GM23338 (cell line): ENCODE results near the gene PHF24. TPM values are rescaled to one million over a fixed set of nuclear protein-coding genes. Genes with fewer than 3 reads are reported as not detected.

Experiments
- ATAC-seq: fragments of 200-7000 bp; cut with Tn5 transposase; 3 replicates; pipeline ENCODE4 v1.9.1; 2020
- DNase-seq: peaks from one replicate; pipeline ENCODE4 v3.0.0-alpha.2; 2015; ENCODE audit warnings: low spot score
- H2AFZ ChIP-seq: fragments of 200-600 bp; sonication (generic); 2 replicates; pipeline ENCODE4 v1.8.0; 2016; ENCODE audit warnings: antibody characterized with exemption, mild to moderate bottlenecking, moderate library complexity
- H3F3A ChIP-seq: fragments of 200-600 bp; sonication (generic); replicated peaks from 2 replicates; pipeline ENCODE4 v1.8.0; 2017; ENCODE audit warnings: antibody characterized with exemption, mixed run types, low read depth
- H3K27ac ChIP-seq: fragments of 200-600 bp; sonication (generic); 2 replicates; pipeline ENCODE4 v1.6.1; 2016; ENCODE audit warnings: low read depth
- H3K27me3 ChIP-seq: fragments of 200-600 bp; sonication (generic); 2 replicates; pipeline ENCODE4 v1.8.0; 2016; ENCODE audit warnings: mild to moderate bottlenecking, mixed run types, moderate library complexity; ENCODE audit not compliant: insufficient read depth
- H3K36me3 ChIP-seq: fragments of 200-600 bp; sonication (generic); 2 replicates; pipeline ENCODE4 v1.8.0; 2016; ENCODE audit warnings: mild to moderate bottlenecking; ENCODE audit not compliant: insufficient read depth
- H3K4me1 ChIP-seq: fragments of 200-600 bp; sonication (generic); 2 replicates; pipeline ENCODE4 v1.8.0; 2016; ENCODE audit warnings: mild to moderate bottlenecking, moderate library complexity; ENCODE audit not compliant: insufficient read depth
- H3K4me2 ChIP-seq: fragments of 200-600 bp; sonication (generic); 2 replicates; pipeline ENCODE4 v1.7.1; 2017; ENCODE audit warnings: mixed run types
- H3K4me3 ChIP-seq: fragments of 200-600 bp; sonication (generic); 2 replicates; pipeline ENCODE4 v1.6.1; 2016; ENCODE audit warnings: mixed run types
- H3K79me2 ChIP-seq: fragments of 200-600 bp; sonication (generic); replicated peaks from 2 replicates; pipeline ENCODE4 v1.8.0; 2017; ENCODE audit warnings: mild to moderate bottlenecking; ENCODE audit not compliant: insufficient read depth
- H3K9me2 ChIP-seq: fragments of 200-600 bp; sonication (generic); 2 replicates; pipeline ENCODE4 v1.8.0; 2017; ENCODE audit not compliant: insufficient read depth
- H4K20me1 ChIP-seq: fragments of 200-600 bp; sonication (generic); replicated peaks from 2 replicates; pipeline ENCODE4 v1.8.0; 2017; ENCODE audit warnings: mild to moderate bottlenecking; ENCODE audit not compliant: insufficient read depth
- H3K27ac Mint-ChIP-seq: 2 replicates; pipeline ENCODE4 v1.8.0; 2020; ENCODE audit warnings: inconsistent platforms, mild to moderate bottlenecking, moderate library complexity, mixed read lengths
- H3K27me3 Mint-ChIP-seq: 3 replicates; pipeline ENCODE4 v1.8.0; 2022; ENCODE audit warnings: low read depth, mild to moderate bottlenecking, moderate library complexity, mixed read lengths, inconsistent platforms; ENCODE audit not compliant: insufficient read depth, poor library complexity
- H3K36me3 Mint-ChIP-seq: 3 replicates; pipeline ENCODE4 v1.8.0; 2021; ENCODE audit warnings: low read depth, mild to moderate bottlenecking, inconsistent platforms, moderate library complexity, mixed read lengths
- H3K4me1 Mint-ChIP-seq: 3 replicates; pipeline ENCODE4 v1.8.0; 2020; ENCODE audit warnings: mild to moderate bottlenecking, inconsistent platforms, mixed read lengths
- H3K4me3 Mint-ChIP-seq: 3 replicates; pipeline ENCODE4 v1.8.0; 2021; ENCODE audit warnings: moderate library complexity, mild to moderate bottlenecking, inconsistent platforms, mixed read lengths
- H3K9me3 Mint-ChIP-seq: 3 replicates; pipeline ENCODE4 v1.8.0; 2020; ENCODE audit warnings: moderate library complexity, mild to moderate bottlenecking, inconsistent platforms, mixed read lengths
- CREB1 ChIP-seq: fragments of 250-450 bp; sonication (Bioruptor Pico); IDR thresholded peaks from 2 replicates; pipeline ENCODE4 v1.5.0; 2020; ENCODE audit warnings: low read depth, mild to moderate bottlenecking, moderate library complexity
- ETS1 ChIP-seq: IDR thresholded peaks from 2 replicates; pipeline ENCODE4 v1.6.1; 2016; ENCODE audit warnings: antibody characterized with exemption
- EZH2 ChIP-seq: fragments of 200-600 bp; sonication (generic); IDR thresholded peaks from one replicate; pipeline ENCODE4 v1.8.0; 2017; ENCODE audit warnings: antibody characterized with exemption, mild to moderate bottlenecking, low read depth; ENCODE audit not compliant: unreplicated experiment
- EZH2phosphoT487 ChIP-seq: fragments of 200-600 bp; sonication (generic); IDR thresholded peaks from one replicate; pipeline ENCODE4 v1.8.1; 2018; ENCODE audit warnings: antibody characterized with exemption; ENCODE audit not compliant: unreplicated experiment
- JUNB ChIP-seq: IDR thresholded peaks from one replicate; pipeline ENCODE4 v1.6.1; 2016; ENCODE audit warnings: antibody characterized with exemption; ENCODE audit not compliant: unreplicated experiment
- NANOG ChIP-seq: IDR thresholded peaks from 2 replicates; pipeline ENCODE4 v1.6.1; 2016; ENCODE audit warnings: antibody characterized with exemption, borderline replicate concordance
- POLR2AphosphoS5 ChIP-seq: IDR thresholded peaks from 2 replicates; pipeline ENCODE4 v1.6.1; 2016; ENCODE audit warnings: antibody characterized with exemption, low read depth
- ZNF114 ChIP-seq: fragments of 250-450 bp; sonication (Bioruptor Pico); IDR thresholded peaks from 2 replicates; pipeline ENCODE4 v1.5.0; 2020; ENCODE audit warnings: mild to moderate bottlenecking, moderate library complexity
- ZNF331 ChIP-seq: fragments of 250-450 bp; sonication (Bioruptor Pico); IDR thresholded peaks from 2 replicates; pipeline ENCODE4 v1.5.0; 2020; ENCODE audit warnings: low read depth, mild to moderate bottlenecking, moderate library complexity
- polyA plus RNA-seq: library from polyadenylated mRNA; unstranded; fragments of >200 nt; fragmentation: Nextera tagmentation; extraction: Ambion mirVana; gene quantifications from 2 replicates; pipeline ENCODE4 v1.2.1, GENCODE V29; 2016
- total RNA-seq: library from RNA; depleted of rRNA; stranded (reverse); fragments of >200 nt; shearing (Covaris generic); gene quantifications from 2 replicates; pipeline ENCODE4 v1.2.3, GENCODE V29; 2014
- TF ChIP-seq, protein P1 (sequence below): IDR thresholded peaks from one replicate; pipeline ENCODE4 v1.6.1; 2018; ENCODE audit warnings: antibody characterized with exemption; ENCODE audit not compliant: unreplicated experiment
- TF ChIP-seq, protein P2 (sequence below), 2 experiments: fragments of 200-600 bp in 1 of 2; sonication (generic) in 1 of 2; conservative IDR thresholded peaks; 2 replicates each; pipeline versions ENCODE4 v1.5.1 to v1.6.1; 2016 to 2017; ENCODE audit warnings: antibody characterized with exemption in 2 of 2, low read depth in 2 of 2, mild to moderate bottlenecking in 2 of 2, moderate library complexity in 1 of 2

PHF24 gene
- total and polyA plus RNA-seq, 2 experiments from 2014 or later, result 0.05 to 0.14 TPM

GRCh38 chr9:34989946-34990635 lies 32.0 kb downstream of the PHF24 start:
- Histone ChIP-seq H3K27me3 (no peaks in the 10 kb centered on the region), H4K20me1 (no peaks in the 10 kb centered on the region), H3K4me1 (peaks cover 56% of the 10 kb centered on the region), H3K79me2 (peaks cover 5% of the 10 kb centered on the region; the same call in 1 of the 2 replicates), H3K4me2 (peak overlapping the region; percentile 96), H2AFZ (no peak overlapping the region), H3F3A (no peaks in the 10 kb centered on the region; the same call in none of the 2 replicates), H3K36me3 (no peaks in the 10 kb centered on the region), H3K4me3 (peak overlapping the region; percentile 85), H3K9me2 (no peaks in the 10 kb centered on the region), H3K27ac (peak overlapping the region; percentile 90)
- TF ChIP-seq NANOG (no peak), CREB1 (0 out of 2 replicates have a peak, but pooled peaks have one; percentile 18), POLR2AphosphoS5 (peak; percentile 31; the same call in 1 of the 2 replicates), ETS1 (no peak), EZH2phosphoT487 (no peak), ZNF114 (CRISPR knock-in tag) (no peak), ZNF331 (CRISPR knock-in tag) (no peak)
- TF ChIP-seq, protein P1, sequence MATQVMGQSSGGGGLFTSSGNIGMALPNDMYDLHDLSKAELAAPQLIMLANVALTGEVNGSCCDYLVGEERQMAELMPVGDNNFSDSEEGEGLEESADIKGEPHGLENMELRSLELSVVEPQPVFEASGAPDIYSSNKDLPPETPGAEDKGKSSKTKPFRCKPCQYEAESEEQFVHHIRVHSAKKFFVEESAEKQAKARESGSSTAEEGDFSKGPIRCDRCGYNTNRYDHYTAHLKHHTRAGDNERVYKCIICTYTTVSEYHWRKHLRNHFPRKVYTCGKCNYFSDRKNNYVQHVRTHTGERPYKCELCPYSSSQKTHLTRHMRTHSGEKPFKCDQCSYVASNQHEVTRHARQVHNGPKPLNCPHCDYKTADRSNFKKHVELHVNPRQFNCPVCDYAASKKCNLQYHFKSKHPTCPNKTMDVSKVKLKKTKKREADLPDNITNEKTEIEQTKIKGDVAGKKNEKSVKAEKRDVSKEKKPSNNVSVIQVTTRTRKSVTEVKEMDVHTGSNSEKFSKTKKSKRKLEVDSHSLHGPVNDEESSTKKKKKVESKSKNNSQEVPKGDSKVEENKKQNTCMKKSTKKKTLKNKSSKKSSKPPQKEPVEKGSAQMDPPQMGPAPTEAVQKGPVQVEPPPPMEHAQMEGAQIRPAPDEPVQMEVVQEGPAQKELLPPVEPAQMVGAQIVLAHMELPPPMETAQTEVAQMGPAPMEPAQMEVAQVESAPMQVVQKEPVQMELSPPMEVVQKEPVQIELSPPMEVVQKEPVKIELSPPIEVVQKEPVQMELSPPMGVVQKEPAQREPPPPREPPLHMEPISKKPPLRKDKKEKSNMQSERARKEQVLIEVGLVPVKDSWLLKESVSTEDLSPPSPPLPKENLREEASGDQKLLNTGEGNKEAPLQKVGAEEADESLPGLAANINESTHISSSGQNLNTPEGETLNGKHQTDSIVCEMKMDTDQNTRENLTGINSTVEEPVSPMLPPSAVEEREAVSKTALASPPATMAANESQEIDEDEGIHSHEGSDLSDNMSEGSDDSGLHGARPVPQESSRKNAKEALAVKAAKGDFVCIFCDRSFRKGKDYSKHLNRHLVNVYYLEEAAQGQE, result no peak
- ATAC-seq (peak; percentile 15), DNase-seq (peak; percentile 95)
- H3K9me3 Mint-ChIP-seq, result no peaks in the 10 kb centered on the region; the same call in 1 of the 3 replicates
- peak overlapping the region; percentile 88 for H3K4me3 Mint-ChIP-seq
- peaks cover 15% of the 10 kb centered on the region for H3K27me3 Mint-ChIP-seq
- H3K27ac Mint-ChIP-seq, result peak overlapping the region; percentile 97
- peaks cover 64% of the 10 kb centered on the region for H3K4me1 Mint-ChIP-seq
- H3K36me3 Mint-ChIP-seq, result peaks cover 24% of the 10 kb centered on the region

- peaks cover 65% of the 10 kb centered on the region for H3K4me1 Mint-ChIP-seq
- ATAC-seq, result peak; percentile 0; the same call in 2 of the 3 replicates
- peak overlapping the region; percentile 97 for H3K27ac Mint-ChIP-seq
- peak overlapping the region; percentile 88 for H3K4me3 Mint-ChIP-seq
- peaks cover 33% of the 10 kb centered on the region for H3K36me3 Mint-ChIP-seq
- Histone ChIP-seq H3K4me1 (peaks cover 58% of the 10 kb centered on the region), H3K4me2 (peak overlapping the region; percentile 96), H3K4me3 (peak overlapping the region; percentile 85), H3K9me2 (no peaks in the 10 kb centered on the region), H3K36me3 (peaks cover 8% of the 10 kb centered on the region), H4K20me1 (no peaks in the 10 kb centered on the region), H3K79me2 (peaks cover 5% of the 10 kb centered on the region; the same call in 1 of the 2 replicates), H2AFZ (no peak overlapping the region), H3K27ac (peak overlapping the region; percentile 87), H3F3A (no peaks in the 10 kb centered on the region; the same call in none of the 2 replicates), H3K27me3 (no peaks in the 10 kb centered on the region)
- DNase-seq, result peak; percentile 57
- no peaks in the 10 kb centered on the region; the same call in 1 of the 3 replicates for H3K9me3 Mint-ChIP-seq
- peaks cover 13% of the 10 kb centered on the region for H3K27me3 Mint-ChIP-seq
- TF ChIP-seq ETS1, result no peak
- no peak for TF ChIP-seq EZH2phosphoT487
- TF ChIP-seq EZH2, result no peak
- TF ChIP-seq JUNB, result no peak
- no peak for TF ChIP-seq NANOG
- no peak for TF ChIP-seq ZNF331 (CRISPR knock-in tag)
- TF ChIP-seq POLR2AphosphoS5, result no peak; the same call in 1 of the 2 replicates
- TF ChIP-seq, protein P2, sequence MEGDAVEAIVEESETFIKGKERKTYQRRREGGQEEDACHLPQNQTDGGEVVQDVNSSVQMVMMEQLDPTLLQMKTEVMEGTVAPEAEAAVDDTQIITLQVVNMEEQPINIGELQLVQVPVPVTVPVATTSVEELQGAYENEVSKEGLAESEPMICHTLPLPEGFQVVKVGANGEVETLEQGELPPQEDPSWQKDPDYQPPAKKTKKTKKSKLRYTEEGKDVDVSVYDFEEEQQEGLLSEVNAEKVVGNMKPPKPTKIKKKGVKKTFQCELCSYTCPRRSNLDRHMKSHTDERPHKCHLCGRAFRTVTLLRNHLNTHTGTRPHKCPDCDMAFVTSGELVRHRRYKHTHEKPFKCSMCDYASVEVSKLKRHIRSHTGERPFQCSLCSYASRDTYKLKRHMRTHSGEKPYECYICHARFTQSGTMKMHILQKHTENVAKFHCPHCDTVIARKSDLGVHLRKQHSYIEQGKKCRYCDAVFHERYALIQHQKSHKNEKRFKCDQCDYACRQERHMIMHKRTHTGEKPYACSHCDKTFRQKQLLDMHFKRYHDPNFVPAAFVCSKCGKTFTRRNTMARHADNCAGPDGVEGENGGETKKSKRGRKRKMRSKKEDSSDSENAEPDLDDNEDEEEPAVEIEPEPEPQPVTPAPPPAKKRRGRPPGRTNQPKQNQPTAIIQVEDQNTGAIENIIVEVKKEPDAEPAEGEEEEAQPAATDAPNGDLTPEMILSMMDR (conservative IDR thresholded peaks at IDR 0.05; ENCODE audit: low read depth in 2 of 2), result no peak
Measured at GRCh38 chr9:34990908-34991606, 33.0 kb downstream of the PHF24 start.
